ENCODE data around the gene SNAP29. TPM values are rescaled to one million over a fixed set of nuclear protein-coding genes. Genes with fewer than 3 reads are reported as not detected.
"Not testable (repeated sequence)": the region's sequence is repeated elsewhere in the genome, so short reads cannot be mapped to it uniquely, and the experiment has no call there.

SNAP29 gene
- total and polyA plus RNA-seq, 12 donors, result 15.1 to 76.5 (median 24.7) TPM

DNA sequence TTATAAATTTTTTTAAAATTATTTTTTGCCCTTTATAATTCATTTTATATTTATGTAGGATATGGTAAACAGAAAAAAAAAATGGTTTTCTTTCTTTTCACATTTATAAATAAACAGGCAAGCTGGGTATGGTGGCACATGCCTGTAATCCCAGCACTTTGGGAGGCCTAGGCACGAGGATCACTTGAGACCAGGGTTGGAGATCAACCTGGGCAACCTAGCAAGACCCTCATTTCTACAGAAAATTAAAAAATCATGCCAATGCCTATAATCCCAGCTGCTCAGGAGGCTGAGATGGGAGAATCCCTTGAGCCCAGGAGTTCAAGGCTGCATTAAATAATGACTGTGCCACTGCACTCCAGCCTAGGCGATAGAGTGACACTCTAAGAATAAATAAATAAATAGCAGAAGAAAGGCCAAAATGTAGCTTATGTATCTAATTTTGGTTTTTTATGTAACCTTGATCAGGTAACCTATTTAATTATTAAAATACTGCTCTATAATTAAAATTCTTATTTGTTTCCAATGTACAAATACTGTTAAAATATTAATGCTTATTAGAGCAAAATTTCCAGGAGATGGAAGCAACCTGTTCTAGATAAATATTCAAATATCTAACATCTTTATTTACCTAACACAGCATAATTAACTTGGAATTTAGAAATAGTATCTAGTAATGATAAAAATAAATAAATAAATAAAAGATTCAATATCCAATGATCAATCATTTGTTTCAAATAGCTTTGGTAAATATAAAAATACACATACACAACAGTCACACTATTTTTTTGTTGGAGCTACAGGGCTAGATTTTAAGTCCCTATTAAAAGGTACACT, 21.6 kb upstream of the SNAP29 start:
- Histone ChIP-seq H3K9me3 (replicated peaks in 1 of 3) (no peaks in the 10 kb centered on the region), H3K4me1 (replicated peaks in 1 of 2) (peaks cover 0 to 14% of the 10 kb centered on the region in 2 donors), H3K4me3 (no peak overlapping the region), H3K27me3 (no peaks in the 10 kb centered on the region), H3K27ac (no peak overlapping the region), H3K36me3 (replicated peaks in 1 of 2) (peaks cover 0 to 15% of the 10 kb centered on the region in 2 donors)
- peak in 1 of 7 donors; percentile 6 for DNase-seq
- TF ChIP-seq POLR2A (IDR thresholded peaks at IDR 0.05), result no peak
- TF ChIP-seq, protein P1, sequence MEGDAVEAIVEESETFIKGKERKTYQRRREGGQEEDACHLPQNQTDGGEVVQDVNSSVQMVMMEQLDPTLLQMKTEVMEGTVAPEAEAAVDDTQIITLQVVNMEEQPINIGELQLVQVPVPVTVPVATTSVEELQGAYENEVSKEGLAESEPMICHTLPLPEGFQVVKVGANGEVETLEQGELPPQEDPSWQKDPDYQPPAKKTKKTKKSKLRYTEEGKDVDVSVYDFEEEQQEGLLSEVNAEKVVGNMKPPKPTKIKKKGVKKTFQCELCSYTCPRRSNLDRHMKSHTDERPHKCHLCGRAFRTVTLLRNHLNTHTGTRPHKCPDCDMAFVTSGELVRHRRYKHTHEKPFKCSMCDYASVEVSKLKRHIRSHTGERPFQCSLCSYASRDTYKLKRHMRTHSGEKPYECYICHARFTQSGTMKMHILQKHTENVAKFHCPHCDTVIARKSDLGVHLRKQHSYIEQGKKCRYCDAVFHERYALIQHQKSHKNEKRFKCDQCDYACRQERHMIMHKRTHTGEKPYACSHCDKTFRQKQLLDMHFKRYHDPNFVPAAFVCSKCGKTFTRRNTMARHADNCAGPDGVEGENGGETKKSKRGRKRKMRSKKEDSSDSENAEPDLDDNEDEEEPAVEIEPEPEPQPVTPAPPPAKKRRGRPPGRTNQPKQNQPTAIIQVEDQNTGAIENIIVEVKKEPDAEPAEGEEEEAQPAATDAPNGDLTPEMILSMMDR (IDR thresholded peaks at IDR 0.05), result no peak
- WGBS, 4 donors, result 82 to 91% (median 86%) methylated on average over 2 of the region's 2 CpGs
- intact Hi-C loops (cut with DNase I), result no loop called here

DNA sequence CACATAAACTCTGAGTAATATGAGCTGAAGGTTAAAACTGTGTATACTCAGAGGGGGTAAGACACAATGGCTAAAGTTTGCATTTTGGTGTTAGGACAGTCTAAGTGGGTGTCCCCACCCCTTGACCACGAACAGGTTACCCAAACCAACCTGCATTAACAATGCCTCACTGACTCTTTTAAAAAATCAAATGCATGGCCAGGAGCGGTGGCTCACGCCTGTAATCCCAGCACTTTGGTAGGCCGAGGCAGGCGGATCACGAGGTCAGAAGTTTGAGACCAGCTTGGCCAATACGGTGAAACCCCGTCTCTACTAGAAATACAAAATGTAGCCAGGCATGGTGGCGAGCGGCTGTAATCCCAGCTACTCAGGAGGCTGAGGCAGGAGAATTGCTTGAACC, 19.5 kb upstream of the SNAP29 start:
- H3K36me3 ChIP-seq (replicated peaks in 1 of 2); H3K4me3 ChIP-seq; intact Hi-C loops (cut with DNase I); H3K27ac ChIP-seq; H3K9me3 ChIP-seq (replicated peaks in 1 of 3); H3K27me3 ChIP-seq: not testable (repeated sequence)
- WGBS, 4 donors, result 96 to 98% (median 97%) methylated on average over 10 of the region's 10 CpGs
- DNase-seq, result peak in 1 of 7 donors; percentile 37
- H3K4me1 ChIP-seq (replicated peaks in 1 of 2), result peaks cover 4 to 19% of the 10 kb centered on the region in 2 donors

DNA sequence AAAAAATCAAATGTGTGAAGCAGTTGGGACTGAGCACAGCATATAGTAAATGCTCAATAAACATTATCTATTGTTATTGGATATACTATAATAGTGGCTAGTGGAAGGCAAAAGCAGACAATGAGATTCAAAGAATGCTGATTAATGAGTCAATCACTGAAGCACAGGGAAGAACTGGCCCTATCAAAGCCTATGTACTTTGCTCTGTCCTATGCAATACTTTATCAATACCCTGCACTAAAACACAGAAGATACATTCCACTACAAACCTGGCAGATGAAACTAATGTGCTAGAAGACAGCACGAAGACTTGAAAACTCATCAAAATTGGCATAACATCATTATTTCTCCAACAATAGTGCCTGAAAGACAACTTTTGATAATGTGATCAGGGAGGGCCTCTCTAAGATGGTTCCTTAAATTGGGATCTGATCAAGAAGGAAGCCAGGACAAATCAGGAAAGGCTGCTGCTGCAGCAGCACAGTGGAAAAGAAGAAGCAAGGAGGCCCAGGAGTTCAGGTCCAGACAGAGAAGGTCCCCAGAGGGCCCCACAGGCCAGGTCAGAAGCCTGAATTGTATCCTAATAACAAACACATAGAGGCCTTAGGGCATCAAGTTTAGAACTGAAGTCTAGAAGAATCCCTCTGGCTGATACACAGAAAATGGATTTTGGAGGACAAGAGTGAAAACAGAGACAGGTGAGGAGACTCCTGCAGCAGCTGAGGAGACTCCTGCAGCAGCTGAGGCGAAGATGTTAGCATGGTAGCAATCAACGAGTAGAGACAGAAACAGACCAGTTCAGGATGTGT, 18.8 kb upstream of the SNAP29 start:
- Histone ChIP-seq H3K27me3 (no peaks in the 10 kb centered on the region), H3K9me3 (replicated peaks in 1 of 3) (no peaks in the 10 kb centered on the region), H3K36me3 (replicated peaks in 1 of 2) (no peaks in the 10 kb centered on the region), H3K4me1 (replicated peaks in 1 of 2) (peaks cover 4 to 26% of the 10 kb centered on the region in 2 donors), H3K27ac (no peak overlapping the region), H3K4me3 (no peak overlapping the region)
- WGBS, 4 donors, result 89 to 95% (median 93%) methylated on average over 3 of the region's 3 CpGs
- no peak for DNase-seq
- TF ChIP-seq POLR2A (IDR thresholded peaks at IDR 0.05), result no peak
- intact Hi-C loops (cut with DNase I), result no loop called here

DNA sequence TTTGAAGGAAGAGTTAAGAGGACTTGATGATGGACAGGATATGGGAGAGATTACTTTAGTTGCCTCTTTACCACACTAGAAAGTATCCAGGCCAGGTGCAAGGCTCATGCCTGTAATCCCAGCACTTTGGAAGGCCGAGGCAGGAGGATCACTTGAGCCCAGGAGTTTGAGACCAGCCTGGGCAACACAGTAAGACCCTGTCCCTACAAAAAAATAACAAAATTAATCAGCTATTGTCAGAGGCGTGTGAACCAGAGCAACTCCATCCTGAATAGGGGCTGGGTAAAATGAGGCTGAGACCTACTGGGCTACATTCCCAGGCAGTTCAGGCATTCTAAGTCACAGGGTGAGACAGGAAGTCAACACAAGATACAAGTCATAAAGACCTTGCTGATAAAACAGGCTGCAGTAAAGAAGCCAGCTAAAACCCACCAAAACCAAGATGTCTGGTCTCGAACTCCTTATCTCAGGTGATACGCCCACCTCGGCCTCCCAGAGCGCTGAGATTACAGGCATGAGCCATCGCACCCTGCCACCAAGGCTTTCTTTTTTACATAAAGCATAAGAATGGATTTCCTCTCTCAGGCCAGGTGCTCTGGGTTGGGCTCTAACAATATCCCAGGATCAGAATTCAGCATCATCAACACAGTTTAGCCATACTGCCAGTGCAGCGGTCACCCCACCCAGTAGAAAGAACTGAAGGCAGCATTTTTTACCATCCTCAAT, 18.0 kb upstream of the SNAP29 start:
- Histone ChIP-seq H3K4me3 (no peak overlapping the region), H3K4me1 (replicated peaks in 1 of 2) (peaks cover 4 to 34% of the 10 kb centered on the region in 2 donors), H3K9me3 (replicated peaks in 1 of 3) (no peaks in the 10 kb centered on the region), H3K36me3 (replicated peaks in 1 of 2) (no peaks in the 10 kb centered on the region), H3K27ac (no peak overlapping the region), H3K27me3 (no peaks in the 10 kb centered on the region)
- TF ChIP-seq POLR2A (IDR thresholded peaks at IDR 0.05), result no peak
- TF ChIP-seq, protein P1 (IDR thresholded peaks at IDR 0.05), result no peak
- intact Hi-C loops (cut with DNase I), result no loop called here
- 84 to 89% (median 86%) methylated on average over 8 of the region's 8 CpGs for WGBS, 4 donors
- DNase-seq, result peak in 1 of 7 donors; percentile 21

DNA sequence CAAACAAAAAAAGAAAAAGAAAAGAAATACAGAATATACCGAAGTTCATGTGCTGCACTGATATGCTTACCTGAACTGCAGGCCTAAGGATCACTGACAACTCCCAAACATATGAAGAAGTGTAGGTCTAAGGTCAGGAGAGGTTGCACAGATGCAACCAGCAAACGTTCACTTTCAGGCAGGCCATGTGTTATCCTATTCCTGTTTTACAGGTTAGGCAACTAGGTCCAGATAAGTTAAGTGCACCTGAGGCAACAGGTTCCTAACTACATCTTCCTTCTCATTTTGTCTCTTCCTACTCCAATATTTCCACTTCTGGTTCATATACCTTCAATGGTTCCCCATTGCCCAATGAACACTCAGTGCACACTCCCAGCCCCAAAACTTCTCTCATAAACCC, 15.3 kb upstream of the SNAP29 start:
- TF ChIP-seq, protein P1 (IDR thresholded peaks at IDR 0.05), result no peak
- TF ChIP-seq POLR2A (IDR thresholded peaks at IDR 0.05), result no peak
- H3K27ac ChIP-seq, result no peak overlapping the region
- intact Hi-C loops (cut with DNase I), result no loop called here
- no peaks in the 10 kb centered on the region for H3K9me3 ChIP-seq (replicated peaks in 1 of 3)
- H3K36me3 ChIP-seq (replicated peaks in 1 of 2), result no peaks in the 10 kb centered on the region
- WGBS, 4 donors, result 38 to 80% (median 61%) methylated on average over 2 of the region's 2 CpGs
- DNase-seq, result peak in 1 of 7 donors; percentile 17
- peaks cover 4 to 30% of the 10 kb centered on the region in 2 donors for H3K4me1 ChIP-seq (replicated peaks in 1 of 2)
- no peaks in the 10 kb centered on the region for H3K27me3 ChIP-seq
- no peak overlapping the region for H3K4me3 ChIP-seq
